Suprapubic skin (tissue), 4 donors: ENCODE data around the gene SZT2.

ENCODE experiments used
- EP300 ChIP-seq: sonication (generic); formaldehyde crosslinking; IDR thresholded peaks from one replicate; pipeline ENCODE4 v1.6.1; 2017; ENCODE audit warnings: antibody characterized with exemption
- POLR2A ChIP-seq, 2 donors: fragments of 450-650 bp; IDR thresholded peaks; one replicate each; pipeline ENCODE4 v1.6.1; 2017; ENCODE audit warnings: antibody characterized with exemption in 2 of 2, mild to moderate bottlenecking in 2 of 2, moderate library complexity in 2 of 2
- POLR2AphosphoS5 ChIP-seq, 3 donors: sonication (generic); formaldehyde crosslinking; IDR thresholded peaks; one replicate each; pipeline ENCODE4 v1.6.1; 2017; ENCODE audit warnings: antibody characterized with exemption in 3 of 3
- TF ChIP-seq, protein P1 (sequence below), 2 donors: fragments of 200-600 bp in 1 of 2; fragments of 450-650 bp in 1 of 2; sonication (generic) in 1 of 2; IDR thresholded peaks; one replicate each; pipeline ENCODE4 v1.5.1; 2016 to 2019; ENCODE audit warnings: antibody characterized with exemption in 2 of 2, mild to moderate bottlenecking in 1 of 2, moderate library complexity in 1 of 2

DNA sequence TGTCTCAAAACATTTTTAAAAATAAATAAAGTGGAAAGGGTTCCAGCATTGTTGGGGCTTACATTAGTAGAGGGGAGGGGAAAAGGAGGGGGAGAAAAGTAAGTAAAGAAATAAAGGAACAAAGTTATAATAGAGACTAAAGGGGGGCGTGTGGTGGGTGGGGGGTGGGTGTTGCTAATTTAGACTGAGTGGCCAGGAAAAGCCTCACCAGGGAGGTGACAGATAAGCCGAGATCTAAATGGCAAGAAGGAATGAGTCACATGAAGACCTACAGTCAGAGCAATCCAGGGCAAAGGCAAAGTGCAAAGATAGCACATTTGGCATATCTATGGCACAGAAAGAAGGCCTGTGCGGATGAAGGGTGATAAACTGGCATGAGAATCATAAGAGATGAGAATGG lies 44.6 kb upstream of the SZT2 start:
- TF ChIP-seq, protein P1, sequence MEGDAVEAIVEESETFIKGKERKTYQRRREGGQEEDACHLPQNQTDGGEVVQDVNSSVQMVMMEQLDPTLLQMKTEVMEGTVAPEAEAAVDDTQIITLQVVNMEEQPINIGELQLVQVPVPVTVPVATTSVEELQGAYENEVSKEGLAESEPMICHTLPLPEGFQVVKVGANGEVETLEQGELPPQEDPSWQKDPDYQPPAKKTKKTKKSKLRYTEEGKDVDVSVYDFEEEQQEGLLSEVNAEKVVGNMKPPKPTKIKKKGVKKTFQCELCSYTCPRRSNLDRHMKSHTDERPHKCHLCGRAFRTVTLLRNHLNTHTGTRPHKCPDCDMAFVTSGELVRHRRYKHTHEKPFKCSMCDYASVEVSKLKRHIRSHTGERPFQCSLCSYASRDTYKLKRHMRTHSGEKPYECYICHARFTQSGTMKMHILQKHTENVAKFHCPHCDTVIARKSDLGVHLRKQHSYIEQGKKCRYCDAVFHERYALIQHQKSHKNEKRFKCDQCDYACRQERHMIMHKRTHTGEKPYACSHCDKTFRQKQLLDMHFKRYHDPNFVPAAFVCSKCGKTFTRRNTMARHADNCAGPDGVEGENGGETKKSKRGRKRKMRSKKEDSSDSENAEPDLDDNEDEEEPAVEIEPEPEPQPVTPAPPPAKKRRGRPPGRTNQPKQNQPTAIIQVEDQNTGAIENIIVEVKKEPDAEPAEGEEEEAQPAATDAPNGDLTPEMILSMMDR (IDR thresholded peaks at IDR 0.05) = no peak
- no peak for TF ChIP-seq POLR2A (IDR thresholded peaks at IDR 0.05)
- no peak for TF ChIP-seq POLR2AphosphoS5 (IDR thresholded peaks at IDR 0.05)
- TF ChIP-seq EP300 = no peak
